ENCODE measurements around the gene EPHB1. TPM values are rescaled to one million over a fixed set of nuclear protein-coding genes. Genes with fewer than 3 reads are reported as not detected.

Gene EPHB1
- polyA plus RNA-seq, 3 donors: 0.06 to 0.55 TPM; not detected in 1

- Histone ChIP-seq H3K79me2 (ENCODE audit: insufficient read depth, low read length) (no peaks in the 10 kb centered on the region), H3K4me1 (ENCODE audit: control insufficient read depth in 1 of 2, insufficient read depth in 2 of 2, low read length in 2 of 2) (peaks cover 28 to 44% of the 10 kb centered on the region in 2 donors), H3K4me2 (replicated peaks; ENCODE audit: extremely low read depth, low read length, poor library complexity, severe bottlenecking) (no peak overlapping the region), H3K36me3 (replicated peaks in 1 of 2; ENCODE audit: control insufficient read depth in 1 of 2, insufficient read depth in 2 of 2, low read length in 2 of 2) (no peaks in the 10 kb centered on the region), H3K9me3 (replicated peaks in 1 of 2; ENCODE audit: control insufficient read depth in 1 of 2, insufficient read depth in 1 of 2, low read length in 2 of 2) (peaks cover 0 to 7% of the 10 kb centered on the region in 2 donors), H3K27me3 (ENCODE audit: control insufficient read depth in 2 of 2, insufficient read depth in 2 of 2, low read length in 2 of 2) (peaks cover 19 to 34% of the 10 kb centered on the region in 2 donors), H2AFZ (ENCODE audit: insufficient read depth, low read depth, low read length, poor library complexity, severe bottlenecking) (no peak overlapping the region), H3K27ac (ENCODE audit: low read depth in 1 of 2, low read length in 2 of 2) (no peak overlapping the region), H3K4me3 (replicated peaks in 1 of 3; ENCODE audit: low read depth in 2 of 3, low read length in 3 of 3) (no peak overlapping the region), H4K20me1 (ENCODE audit: insufficient read depth, low read length) (no peaks in the 10 kb centered on the region), H3K9ac (ENCODE audit: insufficient read depth, low read length, poor library complexity, severe bottlenecking) (no peak overlapping the region)
- Mint-ChIP-seq H3K36me3 (peaks cover 0 to 3% of the 10 kb centered on the region in 2 donors), H3K9me3 (peaks cover 0 to 8% (median 2%) of the 10 kb centered on the region in 7 donors), H3K27me3 (ENCODE audit: low read depth in 3 of 3) (peaks cover 24 to 41% (median 37%) of the 10 kb centered on the region in 3 donors), H3K27ac (peak overlapping the region in 1 of 7 donors; percentile 39), H3K4me1 (peaks cover 42% of the 10 kb centered on the region), H3K4me3 (no peak overlapping the region)
- DNase-seq: no peak
- WGBS (ENCODE audit: insufficient coverage): 96% methylated on average over 3 of the region's 4 CpGs
- TF ChIP-seq CTCF (IDR thresholded peaks at IDR 0.05): no peak
- intact Hi-C loops (cut with micrococcal nuclease): loop anchor here (10.0 kb wide), 2 partner anchors 712 to 1102 kb away; no protein-coding TSS in a partner anchor
These were observed 2.4 kb upstream of the EPHB1 start for GRCh38 chr3:134792700-134793099.

GRCh38 chr3:134793562-134793961 is 1.5 kb upstream of the EPHB1 start:
- Histone ChIP-seq H3K9me3 (replicated peaks in 1 of 2; ENCODE audit: control insufficient read depth in 1 of 2, insufficient read depth in 1 of 2, low read length in 2 of 2) (peaks cover 0 to 7% of the 10 kb centered on the region in 2 donors), H2AFZ (ENCODE audit: insufficient read depth, low read depth, low read length, poor library complexity, severe bottlenecking) (no peak overlapping the region), H3K9ac (ENCODE audit: insufficient read depth, low read length, poor library complexity, severe bottlenecking) (no peak overlapping the region), H3K4me1 (ENCODE audit: control insufficient read depth in 1 of 2, insufficient read depth in 2 of 2, low read length in 2 of 2) (peaks cover 28 to 43% of the 10 kb centered on the region in 2 donors), H3K27me3 (ENCODE audit: control insufficient read depth in 2 of 2, insufficient read depth in 2 of 2, low read length in 2 of 2) (peaks cover 23 to 43% of the 10 kb centered on the region in 2 donors), H3K36me3 (replicated peaks in 1 of 2; ENCODE audit: control insufficient read depth in 1 of 2, insufficient read depth in 2 of 2, low read length in 2 of 2) (no peaks in the 10 kb centered on the region), H3K79me2 (ENCODE audit: insufficient read depth, low read length) (no peaks in the 10 kb centered on the region), H4K20me1 (ENCODE audit: insufficient read depth, low read length) (no peaks in the 10 kb centered on the region), H3K27ac (ENCODE audit: low read depth in 1 of 2, low read length in 2 of 2) (no peak overlapping the region), H3K4me2 (replicated peaks; ENCODE audit: extremely low read depth, low read length, poor library complexity, severe bottlenecking) (no peak overlapping the region), H3K4me3 (replicated peaks in 1 of 3; ENCODE audit: low read depth in 2 of 3, low read length in 3 of 3) (no peak overlapping the region)
- intact Hi-C loops (cut with micrococcal nuclease): loop anchor here (10.0 kb wide), 2 partner anchors 711 to 1101 kb away; no protein-coding TSS in a partner anchor
- no peak for DNase-seq
- peaks cover 33 to 50% (median 45%) of the 10 kb centered on the region in 3 donors for H3K27me3 Mint-ChIP-seq (ENCODE audit: low read depth in 3 of 3)
- TF ChIP-seq CTCF (IDR thresholded peaks at IDR 0.05): no peak
- peaks cover 0 to 3% of the 10 kb centered on the region in 2 donors for H3K36me3 Mint-ChIP-seq
- peaks cover 42% of the 10 kb centered on the region for H3K4me1 Mint-ChIP-seq
- peak overlapping the region in 1 of 2 donors; percentile 16 for H3K4me3 Mint-ChIP-seq
- H3K9me3 Mint-ChIP-seq: peaks cover 0 to 9% (median 2%) of the 10 kb centered on the region in 7 donors
- 88% methylated on average over 4 of the region's 4 CpGs for WGBS (ENCODE audit: insufficient coverage)
- H3K27ac Mint-ChIP-seq: no peak overlapping the region
